Endothelial cell of umbilical vein (primary cell): ENCODE data around the gene CYTH2. TPM values are rescaled to one million over a fixed set of nuclear protein-coding genes. Genes with fewer than 3 reads are reported as not detected.

ENCODE experiments used
- BruUV-seq: library from RNA; stranded (reverse); fragments of 400-500 nt; replicated peaks from 2 replicates; lab custom pipeline; 2021; lab: Mats Ljungman, UMichigan
- CTCF ChIA-PET: fragments of 300-600, 350-600 bp; sonication (Branson Sonifier 250); formaldehyde crosslinking; loops from one replicate; lab custom pipeline; 2021; ENCODE audit warnings: antibody characterized with exemption, inconsistent platforms; lab: Charles Lee
- POLR2A ChIA-PET: fragments of 300-600, 350-600 bp; sonication (Branson Sonifier 250); formaldehyde crosslinking; loops from one replicate; lab custom pipeline; 2021; ENCODE audit warnings: antibody characterized with exemption, inconsistent platforms; lab: Charles Lee
- DNase-seq: peaks from one replicate; pipeline ENCODE4 v3.0.0-alpha.2; 2011; ENCODE audit warnings: low read depth, low spot score
- FAIRE-seq: peaks from 2 replicates; lab custom pipeline; 2011; peaks lifted over from hg19 to GRCh38; lab: Jason Lieb, UNC
- H2AFZ ChIP-seq: 2 replicates; pipeline ENCODE4 v1.6.0; 2012; ENCODE audit warnings: low read depth, low read length, control low read depth, inconsistent platforms
- H3K27ac ChIP-seq: 2 replicates; pipeline ENCODE4 v1.5.1; 2011; ENCODE audit warnings: low read depth, mild to moderate bottlenecking, control low read depth, low read length, moderate library complexity; ENCODE audit not compliant: insufficient read depth
- H3K27me3 ChIP-seq, 2 experiments: 2 replicates each; pipeline versions ENCODE4 v1.6.0 to v1.6.1; 2011; ENCODE audit warnings: low read length in 2 of 2, mixed read lengths in 1 of 2; ENCODE audit not compliant: control insufficient read depth in 2 of 2, insufficient read depth in 2 of 2
- H3K36me3 ChIP-seq, 2 experiments: 2 replicates in 1 of 2; 3 replicates in 1 of 2; pipeline ENCODE4 v1.5.1; 2011; ENCODE audit warnings: low read length in 2 of 2, mild to moderate bottlenecking in 1 of 2, moderate library complexity in 1 of 2; ENCODE audit not compliant: control insufficient read depth in 2 of 2, insufficient read depth in 2 of 2; ENCODE audit errors: extremely low read depth in 1 of 2
- H3K4me1 ChIP-seq: 3 replicates; pipeline ENCODE4 v1.5.1; 2011; ENCODE audit warnings: mild to moderate bottlenecking, low read length; ENCODE audit not compliant: control insufficient read depth, insufficient read depth; ENCODE audit errors: extremely low read depth
- H3K4me2 ChIP-seq: 2 replicates; pipeline ENCODE4 v1.6.1; 2011; ENCODE audit warnings: low read length, control low read depth, mixed read lengths; ENCODE audit not compliant: insufficient read depth
- H3K4me3 ChIP-seq, 3 experiments: fragments of 200-600 bp in 1 of 3; sonication (generic), shearing (Covaris generic) in 1 of 3; replicated peaks in 1 of 3; 2 replicates each; pipeline ENCODE4 v1.5.1; 2011 to 2016; ENCODE audit warnings: control low read depth in 3 of 3, low read length in 3 of 3, mild to moderate bottlenecking in 2 of 3, inconsistent platforms in 1 of 3, low read depth in 1 of 3, moderate library complexity in 1 of 3; ENCODE audit not compliant: insufficient read depth in 1 of 3
- H3K79me2 ChIP-seq: 2 replicates; pipeline ENCODE4 v1.6.0; 2012; ENCODE audit warnings: low read length, inconsistent platforms; ENCODE audit not compliant: control insufficient read depth, insufficient read depth
- H3K9ac ChIP-seq: replicated peaks from 2 replicates; pipeline ENCODE3; 2011; ENCODE audit warnings: low read length, control low read depth; ENCODE audit not compliant: insufficient read depth; ENCODE audit errors: extremely low read depth
- H3K9me1 ChIP-seq: replicated peaks from 3 replicates; pipeline ENCODE4 v1.6.0; 2011; ENCODE audit warnings: mild to moderate bottlenecking, low read length; ENCODE audit not compliant: control insufficient read depth, insufficient read depth; ENCODE audit errors: extremely low read depth
- H3K9me3 ChIP-seq: replicated peaks from 2 replicates; pipeline ENCODE4 v1.5.1; 2012; ENCODE audit warnings: low read length, inconsistent platforms; ENCODE audit not compliant: control insufficient read depth, insufficient read depth
- H4K20me1 ChIP-seq: replicated peaks from 2 replicates; pipeline ENCODE3; 2011; ENCODE audit warnings: mild to moderate bottlenecking, low read length; ENCODE audit not compliant: control insufficient read depth, insufficient read depth; ENCODE audit errors: extremely low read depth
- CTCF ChIP-seq, 2 donors: IDR thresholded peaks; 1 replicate in 1 of 2; 2 replicates in 1 of 2; pipeline ENCODE4 v1.5.1; 2011; ENCODE audit warnings: low read length in 2 of 2, mild to moderate bottlenecking in 2 of 2, moderate library complexity in 2 of 2, control low read depth in 1 of 2, inconsistent platforms in 1 of 2, low read depth in 1 of 2; ENCODE audit not compliant: insufficient read depth in 1 of 2; ENCODE audit errors: extremely low read depth in 1 of 2
- EZH2 ChIP-seq: IDR thresholded peaks from 2 replicates; pipeline ENCODE4 v1.6.1; 2012; ENCODE audit warnings: borderline replicate concordance, low read depth, mild to moderate bottlenecking, moderate library complexity, low read length, inconsistent platforms; ENCODE audit not compliant: severe bottlenecking
- FOS ChIP-seq: IDR thresholded peaks from 2 replicates; pipeline ENCODE4 v1.6.1; 2011; ENCODE audit warnings: mild to moderate bottlenecking, low read length, moderate library complexity, borderline replicate concordance; ENCODE audit not compliant: insufficient read depth
- GATA2 ChIP-seq: IDR thresholded peaks from 2 replicates; pipeline ENCODE4 v1.7.0; 2011; ENCODE audit warnings: low read depth, mild to moderate bottlenecking, moderate library complexity, mixed read lengths, low read length; ENCODE audit not compliant: insufficient read length, insufficient read depth
- JUN ChIP-seq: IDR thresholded peaks from 2 replicates; pipeline ENCODE4 v1.6.1; 2011; ENCODE audit warnings: borderline replicate concordance, low read depth; ENCODE audit not compliant: insufficient read length, insufficient read depth
- MAX ChIP-seq: IDR thresholded peaks from 2 replicates; pipeline ENCODE4 v1.6.1; 2011; ENCODE audit not compliant: insufficient read depth, insufficient read length
- MYC ChIP-seq: IDR thresholded peaks from one replicate; pipeline ENCODE4 v1.6.1; 2011; ENCODE audit warnings: mild to moderate bottlenecking, low read depth, low read length
- POLR2A ChIP-seq: IDR thresholded peaks from 2 replicates; pipeline ENCODE4 v1.6.1; 2012; ENCODE audit warnings: low read depth, mild to moderate bottlenecking, control low read depth, low read length
- POLR2AphosphoS5 ChIP-seq: IDR thresholded peaks from 2 replicates; pipeline ENCODE4 v1.6.1; 2012; ENCODE audit warnings: low read depth, mild to moderate bottlenecking, control low read depth, low read length, moderate library complexity; ENCODE audit not compliant: insufficient read depth
- dilution Hi-C: fragments of 300-500 bp; cut with MboI; formaldehyde crosslinking; loops from one replicate; pipeline ENCODE4 v1.15.0; 2019; ENCODE audit warnings: low sequenced_read_pairs; ENCODE audit not compliant: extremely low pct_ligation_motif_present
- intact Hi-C: fragments of 100-400 bp; cut with micrococcal nuclease; formaldehyde crosslinking; loops from one replicate; pipeline ENCODE4 v1.10.0; 2022
- polyA plus RNA-seq, 4 experiments: library from polyadenylated mRNA; depleted of rRNA in 3 of 4; stranded (reverse) in 3 of 4; unstranded in 1 of 4; fragments of >200 nt; gene quantifications; 2 replicates each; pipeline versions ENCODE4 v1.2.1 to v1.2.3, GENCODE V29; 2011 to 2012; ENCODE audit warnings: missing spikeins in 1 of 4
- total RNA-seq: library from RNA; stranded (reverse); gene quantifications from 2 replicates; pipeline ENCODE4 v1.2.3, GENCODE V29; 2021

The CYTH2 gene
- total and polyA plus RNA-seq, 2 donors (not counting 3 experiments of a cell fraction or from before 2014, with no cell fraction given) = 98.4 to 119 TPM

GRCh38 chr19:48471836-48472235 lies 2.7 kb downstream of the CYTH2 start:
- dilution Hi-C loops = no loop called here
- H4K20me1 ChIP-seq = no peaks in the 10 kb centered on the region
- H3K36me3 ChIP-seq = peaks cover 25 to 53% of the 10 kb centered on the region in 2 experiments
- H3K9me1 ChIP-seq = no peaks in the 10 kb centered on the region
- DNase-seq (no peak), FAIRE-seq (no peak)
- H3K9ac ChIP-seq = no peak overlapping the region
- H3K4me3 ChIP-seq = no peak overlapping the region
- no peak overlapping the region for H3K4me2 ChIP-seq
- CTCF ChIA-PET = no interaction called here
- POLR2A ChIA-PET = no interaction called here
- TF ChIP-seq POLR2A (no peak), GATA2 (no peak), MAX (no peak), EZH2 (no peak), FOS (no peak), MYC (no peak), POLR2AphosphoS5 (no peak), CTCF (IDR thresholded peaks at IDR 0.05; ENCODE audit: extremely low read depth in 1 of 2, insufficient read depth in 1 of 2, low read depth in 1 of 2, low read length in 2 of 2) (no peak), JUN (no peak)
- no peak overlapping the region for H2AFZ ChIP-seq
- H3K9me3 ChIP-seq = no peaks in the 10 kb centered on the region
- H3K79me2 ChIP-seq = peaks cover 22% of the 10 kb centered on the region
- H3K27me3 ChIP-seq = no peaks in the 10 kb centered on the region
- H3K4me1 ChIP-seq = peaks cover 8% of the 10 kb centered on the region
- intact Hi-C loops = no loop called here
- no peak overlapping the region for H3K27ac ChIP-seq
- BruUV-seq = no TSS peak
